K562 (cell line): ENCODE data around the gene FIGLA. TPM values are rescaled to one million over a fixed set of nuclear protein-coding genes. Genes with fewer than 3 reads are reported as not detected.

Source experiments
- BMI1 ChIP-seq: fragments of 150-350 bp; IDR thresholded peaks from 2 replicates; pipeline ENCODE4 v1.6.1; 2014; ENCODE audit warnings: low read length
- CBFA2T3 ChIP-seq: fragments of 450-650 bp; IDR thresholded peaks from 2 replicates; pipeline ENCODE4 v1.6.1; 2017
- CHD1 ChIP-seq: fragments of 200-600 bp; sonication (generic); IDR thresholded peaks from one replicate; pipeline ENCODE4 v1.6.1; 2012; ENCODE audit warnings: mild to moderate bottlenecking, moderate library complexity, low read length, inconsistent platforms
- CREB1 ChIP-seq, 2 experiments: sonication (generic) in 1 of 2; formaldehyde crosslinking in 1 of 2; IDR thresholded peaks; 2 replicates each; pipeline versions ENCODE4 v1.6.1 to v1.8.0; 2012 to 2022; ENCODE audit warnings: inconsistent platforms in 1 of 2, mild to moderate bottlenecking in 1 of 2, missing genetic modification reagents in 1 of 2, moderate library complexity in 1 of 2
- ETS1 ChIP-seq: conservative IDR thresholded peaks from 2 replicates; pipeline ENCODE4 v1.6.1; 2011; ENCODE audit warnings: low read depth, mild to moderate bottlenecking, low read length; ENCODE audit not compliant: control insufficient read depth
- EWSR1 ChIP-seq: fragments of 450-650 bp; IDR thresholded peaks from 2 replicates; pipeline ENCODE4 v1.6.1; 2018; ENCODE audit warnings: borderline replicate concordance, mild to moderate bottlenecking, low read depth, moderate library complexity; ENCODE audit not compliant: partially characterized antibody
- FOS ChIP-seq: IDR thresholded peaks from 3 replicates; pipeline ENCODE4 v1.6.1; 2011; ENCODE audit not compliant: insufficient read length; ENCODE audit errors: extremely low read depth
- GATAD2B ChIP-seq: fragments of 450-650 bp; IDR thresholded peaks from 2 replicates; pipeline ENCODE4 v1.6.1; 2017; ENCODE audit warnings: mild to moderate bottlenecking, borderline replicate concordance
- MAFF ChIP-seq: IDR thresholded peaks from 2 replicates; pipeline ENCODE4 v1.6.1; 2012; ENCODE audit warnings: low read length, improper control_type of control experiment
- NONO ChIP-seq, 2 experiments: fragments of 200-400 bp in 1 of 2; fragments of 450-650 bp in 1 of 2; formaldehyde crosslinking in 1 of 2; IDR thresholded peaks; 2 replicates each; pipeline ENCODE4 v1.6.1; 2017; ENCODE audit warnings: low read depth in 2 of 2, mild to moderate bottlenecking in 2 of 2, moderate library complexity in 2 of 2, low read length in 1 of 2
- PHTF2 ChIP-seq: fragments of 250-450 bp; sonication (Bioruptor Pico); IDR thresholded peaks from 2 replicates; pipeline ENCODE4 v1.5.0; 2021; ENCODE audit warnings: mild to moderate bottlenecking
- RBFOX2 ChIP-seq: fragments of 200-400 bp; formaldehyde crosslinking; IDR thresholded peaks from 2 replicates; pipeline ENCODE4 v1.6.1; 2017; ENCODE audit warnings: low read depth, mild to moderate bottlenecking, low read length, moderate library complexity
- RFX5 ChIP-seq: IDR thresholded peaks from 2 replicates; pipeline ENCODE4 v1.6.1; 2011; ENCODE audit warnings: low read depth, mild to moderate bottlenecking, improper control_type of control experiment, low read length
- SAFB ChIP-seq: fragments of 200-400 bp; formaldehyde crosslinking; IDR thresholded peaks from 2 replicates; pipeline ENCODE4 v1.6.1; 2017; ENCODE audit warnings: low read depth, low read length, borderline replicate concordance
- SIN3A ChIP-seq, 2 experiments: fragments of 150-350 bp in 1 of 2; IDR thresholded peaks; 2 replicates each; pipeline ENCODE4 v1.6.1; 2011 to 2016; ENCODE audit warnings: borderline replicate concordance in 2 of 2, low read depth in 2 of 2, low read length in 2 of 2, mild to moderate bottlenecking in 2 of 2, moderate library complexity in 2 of 2; ENCODE audit not compliant: control insufficient read depth in 1 of 2
- SUPT5H ChIP-seq: fragments of 450-650 bp; IDR thresholded peaks from 2 replicates; pipeline ENCODE4 v1.6.1; 2016
- THRA ChIP-seq: fragments of 450-650 bp; IDR thresholded peaks from 2 replicates; pipeline ENCODE4 v1.6.1; 2017; ENCODE audit warnings: mild to moderate bottlenecking, moderate library complexity
- ZBTB1 ChIP-seq: sonication (generic); formaldehyde crosslinking; IDR thresholded peaks from 2 replicates; pipeline ENCODE4 v1.8.1; 2023; ENCODE audit warnings: missing genetic modification reagents, low read depth, mild to moderate bottlenecking, borderline replicate concordance
- ZBTB12 ChIP-seq: fragments of 250-450 bp; sonication (Bioruptor Pico); IDR thresholded peaks from 2 replicates; pipeline ENCODE4 v1.4.0; 2020
- ZBTB34 ChIP-seq: fragments of 250-450 bp; sonication (Bioruptor Pico); IDR thresholded peaks from 2 replicates; pipeline ENCODE4 v1.8.0; 2021; ENCODE audit warnings: mild to moderate bottlenecking, moderate library complexity
- ZNF121 ChIP-seq: sonication (generic); formaldehyde crosslinking; conservative IDR thresholded peaks from 2 replicates; pipeline ENCODE4 v1.8.0; 2022; ENCODE audit warnings: missing genetic modification reagents
- ZNF561 ChIP-seq: fragments of 450-650 bp; formaldehyde crosslinking; conservative IDR thresholded peaks from 2 replicates; pipeline ENCODE4 v1.4.0; 2020; ENCODE audit warnings: mild to moderate bottlenecking, moderate library complexity
- ZNF57 ChIP-seq: fragments of 450-650 bp; formaldehyde crosslinking; IDR thresholded peaks from 2 replicates; pipeline ENCODE4 v1.4.0; 2020; ENCODE audit warnings: mild to moderate bottlenecking, moderate library complexity
- ZNF717 ChIP-seq: fragments of 250-450 bp; sonication (Bioruptor Pico); IDR thresholded peaks from 2 replicates; pipeline ENCODE4 v1.5.0; 2021
- polyA plus RNA-seq, 8 experiments: library from polyadenylated mRNA; depleted of rRNA in 4 of 8; stranded (reverse) in 5 of 8; unstranded in 3 of 8; fragments of >200 nt; fragmentation: Nextera tagmentation in 2 of 8; fragmentation: Illumina TruSeq in 1 of 8; extraction: Ambion mirVana in 2 of 8; extraction: Trizol in 1 of 8; gene quantifications; 2 replicates each; pipeline versions ENCODE4 v1.2.1 to v1.2.3, GENCODE V29; 2011 to 2014; ENCODE audit warnings: inconsistent platforms in 1 of 8, missing spikeins in 1 of 8
- total RNA-seq, 7 experiments: library from RNA; depleted of rRNA in 6 of 7; stranded (reverse); fragments of >200 nt in 6 of 7; fragmentation: Illumina TruSeq in 2 of 7; extraction: Trizol in 2 of 7; gene quantifications; 2 replicates each; pipeline versions ENCODE4 v1.2.1 to v1.2.3, GENCODE V29; 2011 to 2021; ENCODE audit warnings: low replicate concordance in 1 of 7

The FIGLA gene
- total and polyA plus RNA-seq, 9 of the 15 experiments (the other 6 are each of a cell fraction or from before 2014, with no cell fraction given), result not detected

- no peak for TF ChIP-seq ZBTB34
- TF ChIP-seq CREB1 (IDR thresholded peaks at IDR 0.05), result no peak
- TF ChIP-seq CREB1 (CRISPR knock-in tag; IDR thresholded peaks at IDR 0.05), result no peak
- TF ChIP-seq ETS1, result no peak
- no peak for TF ChIP-seq CBFA2T3
- no peak for TF ChIP-seq ZNF121 (CRISPR knock-in tag)
- TF ChIP-seq NONO (IDR thresholded peaks at IDR 0.05; ENCODE audit: low read depth in 2 of 2, low read length in 1 of 2), result 0 out of 4 replicates have a peak, but pooled peaks of 1 of the 2 experiments have one; percentile 24
- TF ChIP-seq CHD1, result peak; percentile 46
- TF ChIP-seq ZBTB12 (CRISPR knock-in tag), result no peak
- no peak for TF ChIP-seq ZNF717 (CRISPR knock-in tag)
- TF ChIP-seq SIN3A (IDR thresholded peaks at IDR 0.05; ENCODE audit: borderline replicate concordance in 2 of 2, control insufficient read depth in 1 of 2, low read depth in 2 of 2, low read length in 2 of 2), result peak in 1 of 2 experiments; percentile 53; a peak in 1 of 4 replicates
- no peak for TF ChIP-seq EWSR1
- TF ChIP-seq SUPT5H, result peak; percentile 48; the same call in 1 of the 2 replicates
- no peak for TF ChIP-seq ZNF561 (CRISPR knock-in tag)
- TF ChIP-seq BMI1, result no peak
- no peak for TF ChIP-seq THRA
- no peak for TF ChIP-seq GATAD2B
- TF ChIP-seq RFX5, result no peak
- TF ChIP-seq ZNF57 (CRISPR knock-in tag), result no peak
- TF ChIP-seq ZBTB1, result no peak
- no peak for TF ChIP-seq SAFB
- no peak for TF ChIP-seq PHTF2
- TF ChIP-seq MAFF, result no peak
- TF ChIP-seq FOS, result no peak
- TF ChIP-seq RBFOX2, result peak; percentile 78
Observed at GRCh38 chr2:70767699-70768589, 22.5 kb downstream of the FIGLA start, which contains the start of gene ADD2 (continued).
